ENCODE results near the gene MSLN.

The MSLN gene

DNA sequence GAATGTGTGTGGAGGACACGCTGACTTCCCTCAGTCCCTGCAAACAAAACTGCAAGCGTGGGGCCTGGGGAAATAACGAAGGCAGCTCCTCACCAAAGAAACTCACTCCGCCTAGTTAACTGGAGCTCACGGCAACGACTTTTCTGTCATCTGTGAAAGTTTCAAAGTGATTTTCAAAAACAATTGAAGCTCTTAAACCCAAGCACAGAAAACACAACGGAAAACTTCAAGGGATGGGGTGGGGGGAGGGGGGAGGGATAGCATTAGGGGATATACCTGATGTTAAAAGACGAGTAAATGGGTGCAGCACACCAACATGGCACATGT lies 43.2 kb downstream of the MSLN start:
- H3K4ac ChIP-seq (ENCODE audit: low read depth, low read length): no peak overlapping the region
- no CpG with 5 or more reads among the region's 8 CpGs for WGBS (ENCODE audit: extremely low coverage, insufficient coverage, insufficient read length)

DNA sequence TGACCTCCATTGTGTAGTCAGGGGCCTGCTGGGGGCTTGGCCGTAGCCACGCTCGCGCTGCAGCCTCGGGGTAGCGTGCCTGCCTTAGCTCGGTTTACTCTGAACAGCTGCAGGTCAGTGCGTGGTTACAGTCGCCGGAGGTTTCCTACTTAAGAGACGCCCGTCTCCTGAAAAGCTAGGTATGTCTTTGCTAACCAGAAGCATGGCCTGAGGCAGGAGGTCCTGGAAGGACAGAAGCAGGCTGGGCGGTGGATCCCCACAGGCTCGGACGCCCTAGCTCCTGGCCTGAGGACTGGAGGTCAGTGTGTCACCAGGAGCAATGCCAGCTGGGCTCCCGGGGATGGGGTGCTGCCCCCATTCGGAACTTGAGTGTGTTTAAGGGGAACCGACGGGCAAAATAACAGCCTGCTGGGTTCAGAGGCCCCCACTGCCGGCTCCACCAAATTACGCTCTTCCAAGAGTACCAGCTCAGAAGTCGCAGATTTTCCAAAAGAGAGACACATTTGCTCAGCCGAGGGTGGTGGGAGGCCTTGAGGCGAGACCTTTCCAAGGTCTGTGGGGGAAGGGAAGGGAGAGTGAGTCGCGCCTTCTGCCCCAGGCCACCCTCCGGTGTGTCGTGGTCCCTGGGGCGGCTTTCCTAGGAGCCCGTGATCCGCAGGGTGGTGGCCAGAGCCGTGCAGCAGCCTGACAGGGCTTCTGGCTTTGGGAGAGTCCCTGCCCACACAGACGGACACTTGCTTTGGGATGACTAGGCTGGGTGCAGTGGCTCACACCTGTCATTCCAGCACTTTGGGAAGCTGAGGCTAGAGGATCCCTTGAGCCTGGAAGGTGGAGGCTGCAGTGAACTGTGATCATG lies 43.9 kb downstream of the MSLN start:
- Histone ChIP-seq H3K36me3 (ENCODE audit: control insufficient read depth in 1 of 2, insufficient read depth in 2 of 2, low read length in 2 of 2) (no peaks in the 10 kb centered on the region), H2BK12ac (ENCODE audit: low read length) (no peak overlapping the region), H2BK5ac (ENCODE audit: low read depth, low read length, poor library complexity) (no peak overlapping the region), H3K9ac (ENCODE audit: low read length) (no peak overlapping the region), H2AFZ (ENCODE audit: insufficient read depth, low read length, poor library complexity) (no peak overlapping the region), H3K14ac (ENCODE audit: low read length) (no peak overlapping the region), H4K91ac (ENCODE audit: low read depth, low read length) (no peak overlapping the region), H3K4me3 (ENCODE audit: low read depth, low read length) (no peak overlapping the region), H3K4ac (ENCODE audit: low read depth, low read length) (no peak overlapping the region), H3K23ac (ENCODE audit: low read length) (no peak overlapping the region), H4K8ac (ENCODE audit: low read depth, low read length) (no peak overlapping the region), H2BK120ac (ENCODE audit: insufficient read depth, low read length, poor library complexity) (no peak overlapping the region), H3K27ac (ENCODE audit: low read depth, low read length) (no peak overlapping the region), H3K4me1 (ENCODE audit: control insufficient read depth in 1 of 2, insufficient read depth in 2 of 2, low read length in 2 of 2) (peaks cover 12 to 15% of the 10 kb centered on the region in 2 experiments), H3K9me3 (ENCODE audit: insufficient read depth, low read depth, low read length) (no peaks in the 10 kb centered on the region), H4K12ac (ENCODE audit: low read depth, low read length) (no peak overlapping the region), H3K27me3 (ENCODE audit: insufficient read depth, low read length) (no peaks in the 10 kb centered on the region), H2AK5ac (ENCODE audit: low read length) (no peak overlapping the region), H3K79me2 (ENCODE audit: control insufficient read depth, insufficient read depth, low read length, poor library complexity) (peaks cover 5% of the 10 kb centered on the region), H3K4me2 (ENCODE audit: low read length) (no peak overlapping the region), H3K18ac (ENCODE audit: low read length) (no peak overlapping the region), H3K79me1 (ENCODE audit: low read length) (peaks cover 8% of the 10 kb centered on the region)
- WGBS (ENCODE audit: extremely low coverage, insufficient coverage, insufficient read length): no CpG with 5 or more reads among the region's 33 CpGs
- DNase-seq: peak; percentile 53 to 58

More for the DNA sequence above, 43.2 kb downstream of the MSLN start:
- Histone ChIP-seq H3K36me3 (ENCODE audit: control insufficient read depth in 1 of 2, insufficient read depth in 2 of 2, low read length in 2 of 2) (no peaks in the 10 kb centered on the region), H3K23ac (ENCODE audit: low read length) (no peak overlapping the region), H3K79me2 (ENCODE audit: control insufficient read depth, insufficient read depth, low read length, poor library complexity) (peaks cover 5% of the 10 kb centered on the region), H3K79me1 (ENCODE audit: low read length) (peaks cover 8% of the 10 kb centered on the region), H2BK5ac (ENCODE audit: low read depth, low read length, poor library complexity) (no peak overlapping the region), H2BK120ac (ENCODE audit: insufficient read depth, low read length, poor library complexity) (no peak overlapping the region), H3K18ac (ENCODE audit: low read length) (no peak overlapping the region), H4K91ac (ENCODE audit: low read depth, low read length) (no peak overlapping the region), H3K27ac (ENCODE audit: low read depth, low read length) (no peak overlapping the region), H3K27me3 (ENCODE audit: insufficient read depth, low read length) (no peaks in the 10 kb centered on the region), H4K8ac (ENCODE audit: low read depth, low read length) (no peak overlapping the region), H3K4me1 (ENCODE audit: control insufficient read depth in 1 of 2, insufficient read depth in 2 of 2, low read length in 2 of 2) (peaks cover 12 to 13% of the 10 kb centered on the region in 2 experiments), H3K9ac (ENCODE audit: low read length) (no peak overlapping the region), H2AK5ac (ENCODE audit: low read length) (no peak overlapping the region), H3K4me3 (ENCODE audit: low read depth, low read length) (no peak overlapping the region), H3K14ac (ENCODE audit: low read length) (no peak overlapping the region), H2AFZ (ENCODE audit: insufficient read depth, low read length, poor library complexity) (no peak overlapping the region), H2BK12ac (ENCODE audit: low read length) (no peak overlapping the region), H4K12ac (ENCODE audit: low read depth, low read length) (no peak overlapping the region), H3K9me3 (ENCODE audit: insufficient read depth, low read depth, low read length) (no peaks in the 10 kb centered on the region), H3K4me2 (ENCODE audit: low read length) (no peak overlapping the region)
- DNase-seq: no peak

DNA sequence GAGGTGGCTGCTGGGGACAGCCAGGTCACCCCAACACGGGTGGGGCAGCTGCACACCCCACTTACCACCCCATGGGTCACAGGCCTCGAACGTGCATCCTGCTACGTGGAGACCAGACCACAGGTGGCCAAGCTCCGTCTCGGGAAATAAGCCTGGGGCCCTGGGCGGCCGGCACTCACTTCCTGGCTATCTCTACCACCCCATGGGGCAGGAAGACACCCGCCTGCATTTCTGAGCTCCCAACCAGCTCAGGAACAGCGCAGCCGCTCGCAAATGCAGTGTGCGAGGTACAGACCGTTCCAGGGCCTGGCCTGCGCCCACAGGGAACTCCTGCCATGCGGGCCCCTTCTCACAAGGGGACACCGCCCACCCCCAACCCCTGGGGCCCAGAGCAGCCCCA lies 44.9 kb downstream of the MSLN start:
- Histone ChIP-seq H3K9ac (ENCODE audit: low read length) (no peak overlapping the region), H3K4ac (ENCODE audit: low read depth, low read length) (no peak overlapping the region), H3K4me2 (ENCODE audit: low read length) (no peak overlapping the region), H3K18ac (ENCODE audit: low read length) (no peak overlapping the region), H3K23ac (ENCODE audit: low read length) (no peak overlapping the region), H2BK120ac (ENCODE audit: insufficient read depth, low read length, poor library complexity) (no peak overlapping the region), H4K12ac (ENCODE audit: low read depth, low read length) (no peak overlapping the region), H3K79me1 (ENCODE audit: low read length) (peaks cover 8% of the 10 kb centered on the region), H3K27ac (ENCODE audit: low read depth, low read length) (no peak overlapping the region), H3K27me3 (ENCODE audit: insufficient read depth, low read length) (no peaks in the 10 kb centered on the region), H4K8ac (ENCODE audit: low read depth, low read length) (no peak overlapping the region), H3K4me1 (ENCODE audit: control insufficient read depth in 1 of 2, insufficient read depth in 2 of 2, low read length in 2 of 2) (peaks cover 8 to 11% of the 10 kb centered on the region in 2 experiments), H3K79me2 (ENCODE audit: control insufficient read depth, insufficient read depth, low read length, poor library complexity) (peaks cover 5% of the 10 kb centered on the region), H2BK5ac (ENCODE audit: low read depth, low read length, poor library complexity) (no peak overlapping the region), H3K36me3 (ENCODE audit: control insufficient read depth in 1 of 2, insufficient read depth in 2 of 2, low read length in 2 of 2) (no peaks in the 10 kb centered on the region), H2AFZ (ENCODE audit: insufficient read depth, low read length, poor library complexity) (no peak overlapping the region), H2BK12ac (ENCODE audit: low read length) (no peak overlapping the region), H4K91ac (ENCODE audit: low read depth, low read length) (no peak overlapping the region), H2AK5ac (ENCODE audit: low read length) (no peak overlapping the region), H3K4me3 (ENCODE audit: low read depth, low read length) (no peak overlapping the region), H3K14ac (ENCODE audit: low read length) (no peak overlapping the region), H3K9me3 (ENCODE audit: insufficient read depth, low read depth, low read length) (peaks cover 1% of the 10 kb centered on the region)
- no peak for DNase-seq
- no CpG with 5 or more reads among the region's 17 CpGs for WGBS (ENCODE audit: extremely low coverage, insufficient coverage, insufficient read length)

DNA sequence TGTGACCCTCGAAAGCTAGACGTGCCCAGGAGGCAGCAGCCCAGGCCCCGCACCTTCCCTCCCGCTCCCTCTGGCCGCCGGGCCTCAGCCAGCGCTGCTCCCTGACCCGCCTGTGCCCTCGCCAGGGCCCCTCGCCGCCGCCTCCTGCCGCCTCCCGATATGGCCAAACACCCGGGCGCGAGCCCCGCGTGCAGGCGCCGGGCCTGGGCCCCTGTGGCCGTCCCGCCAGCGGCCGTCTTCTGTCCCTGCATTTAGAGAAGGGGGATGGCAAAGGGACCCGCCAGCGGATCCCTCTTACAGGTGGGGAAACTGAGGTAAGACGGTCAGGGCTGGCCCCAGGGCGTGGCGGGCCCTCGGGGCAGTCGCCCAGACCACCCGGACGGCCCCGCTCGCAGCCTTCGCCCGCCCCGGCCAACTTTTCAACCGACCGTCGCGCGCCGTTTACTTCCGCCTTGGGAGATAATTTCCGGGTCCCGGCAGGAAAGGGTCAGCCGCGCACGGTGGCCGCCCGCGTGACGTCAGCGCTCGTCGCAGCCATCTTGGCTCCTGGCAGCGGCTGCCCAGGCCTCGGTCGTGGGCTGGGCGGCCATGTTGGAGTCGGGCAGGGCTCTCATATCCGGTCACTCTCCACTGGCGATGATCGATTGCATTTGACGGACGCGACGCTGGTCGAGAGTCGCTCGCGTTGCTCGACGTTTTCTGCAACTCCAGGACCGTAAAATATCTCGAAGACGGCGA lies 47.0 kb downstream of the MSLN start:
- H2AK5ac ChIP-seq (ENCODE audit: low read length): peak overlapping the region; percentile 16
- peak overlapping the region; percentile 64 for H2BK120ac ChIP-seq (ENCODE audit: insufficient read depth, low read length, poor library complexity)
- DNase-seq: peak; percentile 87 to 89
- no CpG with 5 or more reads among the region's 80 CpGs for WGBS (ENCODE audit: extremely low coverage, insufficient coverage, insufficient read length)
- peak overlapping the region; percentile 17 for H3K18ac ChIP-seq (ENCODE audit: low read length)
- peaks cover 3% of the 10 kb centered on the region for H3K9me3 ChIP-seq (ENCODE audit: insufficient read depth, low read depth, low read length)
- peaks cover 8% of the 10 kb centered on the region for H3K79me1 ChIP-seq (ENCODE audit: low read length)
- H2BK12ac ChIP-seq (ENCODE audit: low read length): no peak overlapping the region
- H3K4ac ChIP-seq (ENCODE audit: low read depth, low read length): peak overlapping the region; percentile 16
- H3K79me2 ChIP-seq (ENCODE audit: control insufficient read depth, insufficient read depth, low read length, poor library complexity): peaks cover 5% of the 10 kb centered on the region
- no peak overlapping the region for H3K23ac ChIP-seq (ENCODE audit: low read length)
- no peaks in the 10 kb centered on the region for H3K27me3 ChIP-seq (ENCODE audit: insufficient read depth, low read length)
- H3K9ac ChIP-seq (ENCODE audit: low read length): peak overlapping the region; percentile 68
- H2AFZ ChIP-seq (ENCODE audit: insufficient read depth, low read length, poor library complexity): peak overlapping the region; percentile 59
- H3K36me3 ChIP-seq (ENCODE audit: control insufficient read depth in 1 of 2, insufficient read depth in 2 of 2, low read length in 2 of 2): no peaks in the 10 kb centered on the region
- H3K14ac ChIP-seq (ENCODE audit: low read length): peak overlapping the region; percentile 36
- peak overlapping the region; percentile 56 for H4K12ac ChIP-seq (ENCODE audit: low read depth, low read length)
- peaks cover 8 to 11% of the 10 kb centered on the region in 2 experiments for H3K4me1 ChIP-seq (ENCODE audit: control insufficient read depth in 1 of 2, insufficient read depth in 2 of 2, low read length in 2 of 2)
- H3K4me2 ChIP-seq (ENCODE audit: low read length): peak overlapping the region; percentile 85
- H3K27ac ChIP-seq (ENCODE audit: low read depth, low read length): no peak overlapping the region
- H2BK5ac ChIP-seq (ENCODE audit: low read depth, low read length, poor library complexity): peak overlapping the region; percentile 51
- H3K4me3 ChIP-seq (ENCODE audit: low read depth, low read length): peak overlapping the region; percentile 89
- H4K8ac ChIP-seq (ENCODE audit: low read depth, low read length): peak overlapping the region; percentile 79
- peak overlapping the region; percentile 85 for H4K91ac ChIP-seq (ENCODE audit: low read depth, low read length)

All from trophoblast cell (in vitro differentiated cells and primary cell).